Lung (tissue), 12 donors: ENCODE measurements around the gene FDXACB1. TPM values are rescaled to one million over a fixed set of nuclear protein-coding genes. Genes with fewer than 3 reads are reported as not detected.

Experiments
- ATAC-seq: fragments of 200-7000 bp; cut with Tn5 transposase; one replicate; pipeline ENCODE4 v1.9.1; 2020; ENCODE audit warnings: moderate number of reproducible peaks; ENCODE audit not compliant: insufficient read depth, low FRiP score
- DNase-seq, 3 donors: peaks; one replicate each; pipeline ENCODE4 v3.0.0-alpha.2; 2013 to 2017
- H3K27ac ChIP-seq, 2 donors: one replicate each; pipeline ENCODE4 v1.5.1; 2013; ENCODE audit warnings: mild to moderate bottlenecking in 2 of 2, moderate library complexity in 2 of 2, control low read depth in 1 of 2, inconsistent platforms in 1 of 2, low read depth in 1 of 2, low read length in 1 of 2
- H3K27me3 ChIP-seq, 3 donors: one replicate each; pipeline ENCODE4 v1.5.1; 2013; ENCODE audit warnings: low read length in 2 of 3; ENCODE audit not compliant: control insufficient read depth in 3 of 3, insufficient read depth in 3 of 3
- H3K36me3 ChIP-seq, 4 donors: one replicate each; pipeline ENCODE4 v1.5.1; 2013; ENCODE audit warnings: low read length in 4 of 4, mild to moderate bottlenecking in 1 of 4, moderate library complexity in 1 of 4; ENCODE audit not compliant: control insufficient read depth in 4 of 4, insufficient read depth in 4 of 4
- H3K4me1 ChIP-seq, 5 donors: one replicate each; pipeline ENCODE4 v1.5.1; 2013; ENCODE audit warnings: low read length in 5 of 5, mild to moderate bottlenecking in 2 of 5, moderate library complexity in 1 of 5; ENCODE audit not compliant: control insufficient read depth in 5 of 5, insufficient read depth in 5 of 5
- H3K4me3 ChIP-seq: one replicate; pipeline ENCODE4 v1.5.1; 2013; ENCODE audit warnings: mild to moderate bottlenecking, control low read depth, moderate library complexity
- H3K9ac ChIP-seq, 2 donors: one replicate each; pipeline ENCODE4 v1.5.1; 2013; ENCODE audit warnings: low read length in 2 of 2, control low read depth in 1 of 2; ENCODE audit not compliant: insufficient read depth in 1 of 2
- H3K9me3 ChIP-seq, 4 donors: one replicate each; pipeline ENCODE4 v1.5.1; 2013; ENCODE audit warnings: low read length in 3 of 4, mild to moderate bottlenecking in 1 of 4, moderate library complexity in 1 of 4; ENCODE audit not compliant: control insufficient read depth in 4 of 4, insufficient read depth in 3 of 4
- WGBS, 2 donors: extraction: QIAGEN DNeasy Blood & Tissue Kit; methylation state at CpG; one replicate each; pipeline ENCODE4 v1.1.7; 2013; 5-methylcytosine and 5-hydroxymethylcytosine counted together
- polyA plus RNA-seq, 2 donors: library from polyadenylated mRNA; stranded (reverse); fragments of 200-250 nt; gene quantifications; one replicate each; pipeline ENCODE4 v1.2.1, GENCODE V29; 2013
- total RNA-seq, 2 donors: library from RNA; depleted of rRNA in 1 of 2; stranded (reverse); fragments of >200 nt in 1 of 2; gene quantifications; one replicate each; pipeline ENCODE4 v1.2.1, GENCODE V29; 2014 to 2021
- TF ChIP-seq, protein P1 (sequence below): IDR thresholded peaks from 2 replicates; pipeline ENCODE4 v1.5.1; 2012; ENCODE audit warnings: mild to moderate bottlenecking; ENCODE audit errors: control extremely low read depth, extremely low read depth
- donor health status: control.
- donor health status: control.
- donor health status: Bipolar disorder and iron deficiency.
- donor health status: healthy.
- donor health status: DM: yes; HTN: yes; CAD: no.

FDXACB1 gene
- total and polyA plus RNA-seq, 4 donors, result 2.2 to 2.7 (median 2.4) TPM

DNA sequence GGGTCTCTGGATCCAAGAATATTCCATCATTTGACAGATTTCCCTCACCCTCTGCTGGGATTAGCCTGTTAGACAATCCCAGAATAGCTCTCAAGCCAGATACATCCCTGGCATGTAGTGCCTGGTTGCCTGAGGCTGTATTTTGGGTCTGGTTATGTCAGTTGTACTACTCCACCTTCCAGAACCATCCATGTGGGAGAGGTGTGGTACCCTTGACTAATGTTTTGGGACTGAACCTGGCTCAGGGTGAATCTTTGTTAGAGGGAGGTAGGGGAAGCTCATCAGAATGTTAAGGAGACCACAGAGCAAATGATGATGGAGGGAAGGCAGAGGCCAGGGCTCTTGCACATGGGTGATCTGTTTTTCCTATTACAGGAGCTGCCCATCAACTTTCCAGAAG, 45.0 kb upstream of the FDXACB1 start:
- ATAC-seq, result no peak
- H3K36me3 ChIP-seq, result no peaks in the 10 kb centered on the region
- H3K27me3 ChIP-seq, result no peaks in the 10 kb centered on the region
- H3K4me1 ChIP-seq, result peaks cover 7 to 37% (median 15%) of the 10 kb centered on the region in 5 donors
- H3K9ac ChIP-seq, result peak overlapping the region in 1 of 2 donors; percentile 79
- TF ChIP-seq, protein P1, sequence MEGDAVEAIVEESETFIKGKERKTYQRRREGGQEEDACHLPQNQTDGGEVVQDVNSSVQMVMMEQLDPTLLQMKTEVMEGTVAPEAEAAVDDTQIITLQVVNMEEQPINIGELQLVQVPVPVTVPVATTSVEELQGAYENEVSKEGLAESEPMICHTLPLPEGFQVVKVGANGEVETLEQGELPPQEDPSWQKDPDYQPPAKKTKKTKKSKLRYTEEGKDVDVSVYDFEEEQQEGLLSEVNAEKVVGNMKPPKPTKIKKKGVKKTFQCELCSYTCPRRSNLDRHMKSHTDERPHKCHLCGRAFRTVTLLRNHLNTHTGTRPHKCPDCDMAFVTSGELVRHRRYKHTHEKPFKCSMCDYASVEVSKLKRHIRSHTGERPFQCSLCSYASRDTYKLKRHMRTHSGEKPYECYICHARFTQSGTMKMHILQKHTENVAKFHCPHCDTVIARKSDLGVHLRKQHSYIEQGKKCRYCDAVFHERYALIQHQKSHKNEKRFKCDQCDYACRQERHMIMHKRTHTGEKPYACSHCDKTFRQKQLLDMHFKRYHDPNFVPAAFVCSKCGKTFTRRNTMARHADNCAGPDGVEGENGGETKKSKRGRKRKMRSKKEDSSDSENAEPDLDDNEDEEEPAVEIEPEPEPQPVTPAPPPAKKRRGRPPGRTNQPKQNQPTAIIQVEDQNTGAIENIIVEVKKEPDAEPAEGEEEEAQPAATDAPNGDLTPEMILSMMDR, result no peak
- no peak overlapping the region for H3K4me3 ChIP-seq
- peak overlapping the region; percentile 80 to 97 for H3K27ac ChIP-seq
- DNase-seq, result peak in 1 of 3 donors; percentile 14
- H3K9me3 ChIP-seq, result no peaks in the 10 kb centered on the region

DNA sequence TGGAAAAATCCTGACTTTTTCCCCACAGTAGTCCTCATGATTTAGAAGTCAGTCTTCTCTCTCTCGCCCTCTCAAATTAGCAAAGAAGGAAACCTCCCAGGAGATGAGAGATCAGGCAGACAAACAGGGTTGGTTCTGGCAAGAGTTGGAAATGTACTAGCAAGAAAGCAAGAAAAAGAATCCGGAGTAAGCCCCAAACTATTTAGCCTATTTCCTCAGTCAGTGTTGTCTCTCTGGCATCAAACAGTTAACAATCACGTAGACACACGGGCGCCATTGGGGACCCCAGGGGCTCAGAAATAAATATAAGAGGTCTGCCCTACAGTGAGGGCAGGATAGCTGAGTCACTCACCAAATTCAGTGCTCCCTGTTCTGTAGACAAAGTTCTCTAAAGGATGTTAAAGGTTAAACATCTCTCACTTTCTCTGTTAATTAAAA, 44.4 kb upstream of the FDXACB1 start:
- 38 to 53% methylated on average over 5 of the region's 5 CpGs for WGBS, 2 donors
- TF ChIP-seq, protein P1, result no peak
- H3K27ac ChIP-seq, result peak overlapping the region; percentile 80 to 97
- H3K9me3 ChIP-seq, result no peaks in the 10 kb centered on the region
- no peaks in the 10 kb centered on the region for H3K27me3 ChIP-seq
- H3K4me1 ChIP-seq, result peaks cover 7 to 37% (median 15%) of the 10 kb centered on the region in 5 donors
- H3K9ac ChIP-seq, result peak overlapping the region in 1 of 2 donors; percentile 79
- DNase-seq (peak in 1 of 3 donors; percentile 56), ATAC-seq (no peak)
- H3K4me3 ChIP-seq, result no peak overlapping the region
- no peaks in the 10 kb centered on the region for H3K36me3 ChIP-seq

DNA sequence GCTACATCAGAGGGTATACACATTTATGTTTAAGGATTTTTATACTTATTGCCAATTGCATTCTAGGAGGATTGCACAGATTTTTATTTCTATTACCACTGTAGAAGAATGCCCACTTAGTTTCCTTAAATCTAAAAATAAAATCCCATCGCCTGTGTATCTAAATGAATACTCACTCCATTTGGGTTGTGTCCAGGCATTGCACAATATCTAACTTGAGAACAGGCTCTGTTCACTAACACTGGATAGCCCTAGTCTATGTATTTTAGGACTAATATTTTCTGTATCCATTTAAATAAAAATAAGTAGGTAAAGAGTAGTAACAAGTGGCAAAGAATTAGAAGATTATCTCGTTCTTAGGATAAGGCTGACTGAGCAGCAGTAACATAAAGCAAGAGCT, 43.8 kb upstream of the FDXACB1 start:
- Histone ChIP-seq H3K27me3 (no peaks in the 10 kb centered on the region), H3K9me3 (no peaks in the 10 kb centered on the region), H3K4me1 (peaks cover 7 to 37% (median 15%) of the 10 kb centered on the region in 5 donors), H3K27ac (peak overlapping the region; percentile 80 to 97), H3K9ac (peak overlapping the region in 1 of 2 donors; percentile 79), H3K36me3 (no peaks in the 10 kb centered on the region), H3K4me3 (no peak overlapping the region)
- DNase-seq, result peak; percentile 55 to 96 (median 94)
- 16 to 28% methylated on average over 2 of the region's 2 CpGs for WGBS, 2 donors
- ATAC-seq, result no peak
- TF ChIP-seq, protein P1, result no peak
